Gastroesophageal sphincter (tissue), 4 donors: Measurements from ENCODE around the gene FGB. TPM values are rescaled to one million over a fixed set of nuclear protein-coding genes. Genes with fewer than 3 reads are reported as not detected.

Experiments used
- ATAC-seq: fragments of 150-250 bp; one replicate; pipeline ENCODE4 v1.9.1; 2016; ENCODE audit warnings: mild to moderate bottlenecking, moderate library complexity
- H3K27ac ChIP-seq, 4 donors: fragments of 200-600 bp; sonication (generic) in 3 of 4; 1 replicate in 3 of 4; 2 replicates in 1 of 4; pipeline ENCODE4 v1.5.1; 2016 to 2019
- H3K27me3 ChIP-seq: fragments of 200-600 bp; sonication (generic); one replicate; pipeline ENCODE4 v1.5.1; 2019
- H3K36me3 ChIP-seq, 2 donors: fragments of 200-600 bp; sonication (generic); one replicate each; pipeline ENCODE4 v1.5.1; 2019; ENCODE audit warnings: control low read depth in 1 of 2
- H3K4me1 ChIP-seq, 3 donors: fragments of 200-600 bp; sonication (generic); 1 replicate in 2 of 3; 2 replicates in 1 of 3; pipeline ENCODE4 v1.5.1; 2016 to 2019; ENCODE audit warnings: control low read depth in 2 of 3
- H3K4me3 ChIP-seq, 2 donors: fragments of 200-600 bp; sonication (generic); one replicate each; pipeline ENCODE4 v1.5.1; 2019; ENCODE audit warnings: mild to moderate bottlenecking in 1 of 2, moderate library complexity in 1 of 2
- H3K9me3 ChIP-seq, 3 donors: fragments of 200-600 bp; sonication (generic); one replicate each; pipeline ENCODE4 v1.5.1; 2017 to 2019; ENCODE audit warnings: control low read depth in 2 of 3
- CTCF ChIP-seq, 4 experiments: fragments of 200-600 bp in 2 of 4; fragments of 450-650 bp in 2 of 4; sonication (generic) in 1 of 4; IDR thresholded peaks; one replicate each; pipeline ENCODE4 v1.5.1; 2017 to 2019; ENCODE audit warnings: antibody characterized with exemption in 4 of 4, mild to moderate bottlenecking in 2 of 4, moderate library complexity in 2 of 4
- EP300 ChIP-seq: sonication (generic); formaldehyde crosslinking; IDR thresholded peaks from one replicate; pipeline ENCODE4 v1.6.1; 2017; ENCODE audit warnings: antibody characterized with exemption, mild to moderate bottlenecking
- POLR2A ChIP-seq, 2 donors: fragments of 450-650 bp; IDR thresholded peaks; one replicate each; pipeline ENCODE4 v1.6.1; 2017; ENCODE audit warnings: antibody characterized with exemption in 2 of 2, mild to moderate bottlenecking in 2 of 2, moderate library complexity in 1 of 2
- POLR2AphosphoS5 ChIP-seq: sonication (generic); formaldehyde crosslinking; IDR thresholded peaks from one replicate; pipeline ENCODE4 v1.6.1; 2017; ENCODE audit warnings: antibody characterized with exemption
- WGBS, 2 donors: methylation state at CpG; one replicate each; pipeline ENCODE4 v1.1.5; 2018; ENCODE audit warnings: low coverage in 1 of 2; 5-methylcytosine and 5-hydroxymethylcytosine counted together
- total RNA-seq, 4 donors: library from RNA; depleted of rRNA; stranded (reverse); fragments of >200 nt; gene quantifications; one replicate each; pipeline ENCODE4 v1.1.0, GENCODE V29; 2016

The FGB gene
- total RNA-seq, 4 donors from 2014 or later = 1.7 TPM; not detected in 3

- Histone ChIP-seq H3K36me3 (no peaks in the 10 kb centered on the region), H3K27me3 (no peaks in the 10 kb centered on the region), H3K4me1 (no peaks in the 10 kb centered on the region), H3K27ac (no peak overlapping the region), H3K9me3 (no peaks in the 10 kb centered on the region), H3K4me3 (no peak overlapping the region)
- 72 to 78% methylated on average over 3 of the region's 3 CpGs for WGBS, 2 donors
- no peak for TF ChIP-seq POLR2AphosphoS5
- TF ChIP-seq EP300 = no peak
- TF ChIP-seq POLR2A (IDR thresholded peaks at IDR 0.05) = no peak
- no peak for TF ChIP-seq CTCF (IDR thresholded peaks at IDR 0.05)
- ATAC-seq = no peak
Observed at GRCh38 chr4:154583230-154583629, 20.4 kb downstream of the FGB start.

- no peaks in the 10 kb centered on the region for H3K9me3 ChIP-seq
- H3K27ac ChIP-seq = no peak overlapping the region
- H3K4me1 ChIP-seq = no peaks in the 10 kb centered on the region
- H3K4me3 ChIP-seq = no peak overlapping the region
- no peaks in the 10 kb centered on the region for H3K36me3 ChIP-seq
- TF ChIP-seq POLR2A (IDR thresholded peaks at IDR 0.05) (no peak), CTCF (IDR thresholded peaks at IDR 0.05) (no peak), POLR2AphosphoS5 (no peak), EP300 (no peak)
- no peaks in the 10 kb centered on the region for H3K27me3 ChIP-seq
- ATAC-seq = no peak
Observed at GRCh38 chr4:154583677-154584076, 20.9 kb downstream of the FGB start.

GRCh38 chr4:154584259-154584658 lies 21.4 kb downstream of the FGB start:
- ATAC-seq = no peak
- Histone ChIP-seq H3K36me3 (no peaks in the 10 kb centered on the region), H3K9me3 (no peaks in the 10 kb centered on the region), H3K27ac (no peak overlapping the region), H3K4me1 (no peaks in the 10 kb centered on the region), H3K27me3 (peaks cover 5% of the 10 kb centered on the region), H3K4me3 (no peak overlapping the region)
- WGBS, 2 donors = 60 to 96% methylated on average over 1 to 4 of the region's 5 CpGs
- no peak for TF ChIP-seq POLR2AphosphoS5

GRCh38 chr4:154585369-154586018 lies 22.7 kb downstream of the FGB start:
- no peak for ATAC-seq
- no peaks in the 10 kb centered on the region for H3K36me3 ChIP-seq
- no peaks in the 10 kb centered on the region for H3K9me3 ChIP-seq
- H3K27ac ChIP-seq = no peak overlapping the region
- H3K27me3 ChIP-seq = peaks cover 9% of the 10 kb centered on the region
- no peaks in the 10 kb centered on the region for H3K4me1 ChIP-seq
- TF ChIP-seq POLR2AphosphoS5 (no peak), EP300 (no peak), POLR2A (IDR thresholded peaks at IDR 0.05) (no peak), CTCF (IDR thresholded peaks at IDR 0.05) (no peak)
- H3K4me3 ChIP-seq = no peak overlapping the region
- WGBS, 2 donors = 83 to 94% methylated on average over 7 to 9 of the region's 10 CpGs

GRCh38 chr4:154586296-154587033 lies 23.7 kb downstream of the FGB start:
- TF ChIP-seq EP300 (no peak), POLR2A (IDR thresholded peaks at IDR 0.05) (no peak), CTCF (IDR thresholded peaks at IDR 0.05) (no peak), POLR2AphosphoS5 (no peak)
- Histone ChIP-seq H3K27me3 (peaks cover 14% of the 10 kb centered on the region), H3K9me3 (no peaks in the 10 kb centered on the region), H3K4me3 (no peak overlapping the region), H3K36me3 (no peaks in the 10 kb centered on the region), H3K27ac (no peak overlapping the region), H3K4me1 (no peaks in the 10 kb centered on the region)
- ATAC-seq = no peak
- 92 to 94% methylated on average over 11 of the region's 13 CpGs for WGBS, 2 donors
